ENCODE data around the gene AFF2.

The AFF2 gene

DNA sequence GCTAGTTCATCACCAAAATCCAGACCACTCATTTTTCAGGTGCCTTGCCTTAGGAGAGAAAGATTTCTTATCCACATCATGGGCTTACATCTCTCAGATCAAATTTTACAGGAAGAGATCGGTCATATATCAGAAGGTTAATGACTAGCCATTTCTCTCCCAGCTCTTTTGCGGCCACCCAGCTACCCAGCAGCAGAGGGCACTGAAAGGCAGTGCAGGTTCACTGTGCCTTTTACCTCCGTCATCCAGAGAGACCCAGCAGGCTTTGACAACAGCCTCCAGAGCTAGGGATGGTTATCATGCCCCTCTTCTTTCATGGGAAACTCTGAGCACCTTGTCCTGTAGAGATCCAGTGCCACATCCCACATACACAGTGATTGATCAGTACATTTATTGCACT, 384.8 kb downstream of the AFF2 start:
- Histone ChIP-seq H3K4me1 (ENCODE audit: control insufficient read depth in 1 of 2, insufficient read depth in 1 of 2, low read depth in 1 of 2, low read length in 1 of 2) (no peaks in the 10 kb centered on the region), H3K27ac (no peak overlapping the region), H3K4me3 (ENCODE audit: low read depth in 1 of 2, low read length in 1 of 2) (no peak overlapping the region), H3K27me3 (no peaks in the 10 kb centered on the region), H3K9me3 (no peaks in the 10 kb centered on the region), H3K36me3 (peaks cover 12% of the 10 kb centered on the region)
- TF ChIP-seq, protein P1, sequence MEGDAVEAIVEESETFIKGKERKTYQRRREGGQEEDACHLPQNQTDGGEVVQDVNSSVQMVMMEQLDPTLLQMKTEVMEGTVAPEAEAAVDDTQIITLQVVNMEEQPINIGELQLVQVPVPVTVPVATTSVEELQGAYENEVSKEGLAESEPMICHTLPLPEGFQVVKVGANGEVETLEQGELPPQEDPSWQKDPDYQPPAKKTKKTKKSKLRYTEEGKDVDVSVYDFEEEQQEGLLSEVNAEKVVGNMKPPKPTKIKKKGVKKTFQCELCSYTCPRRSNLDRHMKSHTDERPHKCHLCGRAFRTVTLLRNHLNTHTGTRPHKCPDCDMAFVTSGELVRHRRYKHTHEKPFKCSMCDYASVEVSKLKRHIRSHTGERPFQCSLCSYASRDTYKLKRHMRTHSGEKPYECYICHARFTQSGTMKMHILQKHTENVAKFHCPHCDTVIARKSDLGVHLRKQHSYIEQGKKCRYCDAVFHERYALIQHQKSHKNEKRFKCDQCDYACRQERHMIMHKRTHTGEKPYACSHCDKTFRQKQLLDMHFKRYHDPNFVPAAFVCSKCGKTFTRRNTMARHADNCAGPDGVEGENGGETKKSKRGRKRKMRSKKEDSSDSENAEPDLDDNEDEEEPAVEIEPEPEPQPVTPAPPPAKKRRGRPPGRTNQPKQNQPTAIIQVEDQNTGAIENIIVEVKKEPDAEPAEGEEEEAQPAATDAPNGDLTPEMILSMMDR (IDR thresholded peaks at IDR 0.05) = no peak

DNA sequence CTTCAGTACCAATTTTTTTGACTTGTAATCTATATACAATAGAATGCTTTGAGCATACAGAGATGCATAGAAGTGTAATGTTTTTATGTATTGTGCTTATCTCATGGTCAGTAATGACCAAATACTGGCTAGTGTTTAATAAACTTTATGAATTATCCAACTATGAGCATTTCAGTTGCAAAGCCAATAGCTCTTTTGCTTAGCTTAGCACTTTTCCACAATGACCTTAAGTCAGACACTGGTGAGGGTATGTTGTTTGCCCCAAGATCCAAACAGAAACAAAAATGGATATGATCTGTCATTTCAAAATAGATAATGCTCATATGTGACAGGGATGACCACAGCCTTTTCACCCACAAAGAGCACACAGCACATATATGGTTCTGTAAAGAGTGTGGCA, 393.0 kb downstream of the AFF2 start:
- Histone ChIP-seq H3K4me3 (ENCODE audit: low read depth in 1 of 2, low read length in 1 of 2) (no peak overlapping the region), H3K4me1 (ENCODE audit: control insufficient read depth in 1 of 2, insufficient read depth in 1 of 2, low read depth in 1 of 2, low read length in 1 of 2) (peaks cover 0 to 3% of the 10 kb centered on the region in 2 experiments), H3K9me3 (no peaks in the 10 kb centered on the region), H3K27me3 (no peaks in the 10 kb centered on the region), H3K36me3 (peaks cover 6% of the 10 kb centered on the region), H3K27ac (no peak overlapping the region)
- TF ChIP-seq, protein P1 (IDR thresholded peaks at IDR 0.05) = no peak

DNA sequence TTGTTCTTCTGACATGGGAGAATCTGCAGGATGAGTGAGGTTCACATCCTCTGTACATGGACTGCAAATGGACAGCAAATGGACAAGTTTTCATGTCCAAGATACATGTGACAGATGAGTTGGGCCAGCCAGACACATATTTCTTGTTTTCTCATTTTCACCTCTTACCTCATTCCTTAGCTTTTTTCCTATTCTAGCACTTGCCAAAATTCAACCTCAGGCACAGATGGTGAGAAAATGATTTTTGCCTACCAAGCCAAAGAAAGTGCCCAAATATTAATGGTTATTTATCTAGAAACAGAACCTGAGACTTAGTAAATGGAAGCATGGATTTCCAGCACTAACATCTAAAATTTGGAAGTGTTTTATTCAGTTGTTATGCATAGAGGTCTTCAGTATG, 402.2 kb downstream of the AFF2 start:
- Histone ChIP-seq H3K9me3 (no peaks in the 10 kb centered on the region), H3K4me3 (ENCODE audit: low read depth in 1 of 2, low read length in 1 of 2) (no peak overlapping the region), H3K4me1 (ENCODE audit: control insufficient read depth in 1 of 2, insufficient read depth in 1 of 2, low read depth in 1 of 2, low read length in 1 of 2) (no peaks in the 10 kb centered on the region), H3K27ac (no peak overlapping the region), H3K27me3 (no peaks in the 10 kb centered on the region), H3K36me3 (peaks cover 3% of the 10 kb centered on the region)
- TF ChIP-seq, protein P1 (IDR thresholded peaks at IDR 0.05) = no peak

DNA sequence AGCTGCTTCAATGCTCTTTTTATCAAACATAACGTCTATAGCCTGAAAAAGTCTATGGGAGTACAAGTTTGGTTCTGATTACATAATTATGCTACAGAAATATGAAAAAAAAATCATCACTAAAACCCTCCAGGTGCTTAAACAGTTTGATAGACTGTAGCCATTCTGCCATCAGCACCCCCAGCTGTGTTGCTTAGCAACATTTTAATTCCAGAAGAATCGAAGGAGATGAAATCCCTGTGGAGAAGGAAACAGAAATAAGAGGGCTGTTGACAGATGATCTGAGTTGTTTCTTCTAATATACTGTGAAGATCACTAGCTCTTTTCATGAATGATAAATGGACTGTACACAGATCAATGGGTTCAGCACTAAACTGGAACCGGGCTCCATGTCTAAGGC, 402.8 kb downstream of the AFF2 start:
- no peaks in the 10 kb centered on the region for H3K4me1 ChIP-seq (ENCODE audit: control insufficient read depth in 1 of 2, insufficient read depth in 1 of 2, low read depth in 1 of 2, low read length in 1 of 2)
- peaks cover 3% of the 10 kb centered on the region for H3K36me3 ChIP-seq
- no peaks in the 10 kb centered on the region for H3K27me3 ChIP-seq
- TF ChIP-seq, protein P1 (IDR thresholded peaks at IDR 0.05) = no peak
- no peak overlapping the region for H3K4me3 ChIP-seq (ENCODE audit: low read depth in 1 of 2, low read length in 1 of 2)
- H3K9me3 ChIP-seq = no peaks in the 10 kb centered on the region
- H3K27ac ChIP-seq = no peak overlapping the region

DNA sequence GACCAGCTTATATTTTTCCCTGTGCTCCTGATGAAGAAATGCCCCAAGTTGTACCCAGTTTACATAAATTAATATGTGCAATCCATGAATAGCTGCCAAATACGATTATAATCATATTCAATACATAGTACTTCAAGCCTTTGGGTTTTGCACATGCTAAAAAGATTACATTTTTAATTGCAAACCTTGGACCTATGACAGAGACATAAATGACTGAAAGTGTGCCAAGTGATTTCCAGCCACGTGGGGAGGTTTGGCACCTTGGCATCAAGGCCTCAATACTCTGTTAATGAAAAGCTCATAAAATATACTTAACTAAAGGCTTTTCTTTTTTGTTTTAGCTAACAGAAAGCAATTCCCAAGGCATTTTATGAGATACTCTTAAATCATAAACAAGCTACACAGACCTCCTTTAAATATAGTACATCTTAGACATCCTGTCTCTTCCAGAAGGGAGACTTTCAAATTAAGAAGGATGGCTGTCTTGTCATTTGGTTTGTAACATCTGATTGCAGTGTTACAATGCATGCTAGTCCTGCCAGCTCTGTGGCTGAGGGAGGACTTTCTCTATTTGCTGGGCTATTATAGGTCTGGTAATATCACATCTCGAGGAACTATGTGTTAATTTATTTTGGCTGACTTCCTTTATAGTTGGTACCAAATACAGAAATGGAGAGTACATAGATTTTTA, 404.1 kb downstream of the AFF2 start:
- Histone ChIP-seq H3K36me3 (peaks cover 3% of the 10 kb centered on the region), H3K4me3 (ENCODE audit: low read depth in 1 of 2, low read length in 1 of 2) (no peak overlapping the region), H3K27me3 (no peaks in the 10 kb centered on the region), H3K9me3 (no peaks in the 10 kb centered on the region), H3K4me1 (ENCODE audit: control insufficient read depth in 1 of 2, insufficient read depth in 1 of 2, low read depth in 1 of 2, low read length in 1 of 2) (no peaks in the 10 kb centered on the region), H3K27ac (no peak overlapping the region)
- TF ChIP-seq, protein P1 (IDR thresholded peaks at IDR 0.05) = no peak
